ENCODE results near the gene NAXE.
"Not testable (repeated sequence)": the region's sequence is repeated elsewhere in the genome, so short reads cannot be mapped to it uniquely, and the experiment has no call there.

The NAXE gene

GRCh38 chr1:156593661-156593989 lies 2.0 kb downstream of the NAXE start:
- no peak for DNase-seq (ENCODE audit: low read depth)

GRCh38 chr1:156594190-156594589 lies 2.6 kb downstream of the NAXE start:
- no peak for DNase-seq (ENCODE audit: low read depth)

GRCh38 chr1:156595016-156595415 lies 3.4 kb downstream of the NAXE start:
- DNase-seq (ENCODE audit: low read depth) = no peak

GRCh38 chr1:156596426-156596825 lies 4.8 kb downstream of the NAXE start:
- no peak for DNase-seq (ENCODE audit: low read depth)

GRCh38 chr1:156598125-156598524 lies 6.5 kb downstream of the NAXE start:
- DNase-seq (ENCODE audit: low read depth) = no peak

- no peak for DNase-seq (ENCODE audit: low read depth)
Measured at GRCh38 chr1:156598731-156599432, 7.3 kb downstream of the NAXE start.

GRCh38 chr1:156599811-156600210 lies 8.2 kb downstream of the NAXE start:
- no peak for DNase-seq (ENCODE audit: low read depth)

GRCh38 chr1:156600733-156601121 lies 9.2 kb downstream of the NAXE start:
- DNase-seq (ENCODE audit: low read depth) = no peak

GRCh38 chr1:156601122-156601830 lies 9.7 kb downstream of the NAXE start, which contains the start of gene GPATCH4:
TSS of gene GPATCH4 (minus strand) at chr1:156601479.
- peak; percentile 61 for DNase-seq (ENCODE audit: low read depth)

GRCh38 chr1:156601892-156602291 lies 10.3 kb downstream of the NAXE start:
- no peak for DNase-seq (ENCODE audit: low read depth)

- no peak for DNase-seq (ENCODE audit: low read depth)
Measured at GRCh38 chr1:156602557-156602993, 11.0 kb downstream of the NAXE start.

GRCh38 chr1:156607344-156607743 lies 15.8 kb downstream of the NAXE start:
- not testable (repeated sequence) for DNase-seq (ENCODE audit: low read depth)

- peak; percentile 47 for DNase-seq (ENCODE audit: low read depth)
Measured at GRCh38 chr1:156608036-156608674, 16.6 kb downstream of the NAXE start.

GRCh38 chr1:156608981-156609380 lies 17.4 kb downstream of the NAXE start:
- peak; percentile 41 for DNase-seq (ENCODE audit: low read depth)

- DNase-seq (ENCODE audit: low read depth) = not testable (repeated sequence)
Measured at GRCh38 chr1:156610072-156610471, 18.5 kb downstream of the NAXE start.

GRCh38 chr1:156612666-156613065 lies 21.1 kb downstream of the NAXE start:
- DNase-seq (ENCODE audit: low read depth) = no peak

- no peak for DNase-seq (ENCODE audit: low read depth)
Measured at GRCh38 chr1:156615946-156616345, 24.4 kb downstream of the NAXE start.

GRCh38 chr1:156616463-156616862 lies 24.9 kb downstream of the NAXE start:
- DNase-seq (ENCODE audit: low read depth) = no peak

GRCh38 chr1:156618853-156619581 lies 27.4 kb downstream of the NAXE start, which contains the start of gene HAPLN2:
TSS of gene HAPLN2 (plus strand) at chr1:156619415. CDS start at chr1:156623491, 4,076 bp downstream.
- no peak for DNase-seq (ENCODE audit: low read depth)

- no peak for DNase-seq (ENCODE audit: low read depth)
Measured at GRCh38 chr1:156619582-156619955, 28.0 kb downstream of the NAXE start.

- DNase-seq (ENCODE audit: low read depth) = no peak
Measured at GRCh38 chr1:156622581-156623297, 31.2 kb downstream of the NAXE start.

Data from activated gamma-delta T cell treated with anti-CD3 and anti-CD28 coated beads, Interleukin-2, amount 50 U/mL, for 16 hours (primary cell).